Measurements from ENCODE around the gene PAXIP1. TPM values are rescaled to one million over a fixed set of nuclear protein-coding genes. Genes with fewer than 3 reads are reported as not detected.

The PAXIP1 gene
- 12.4 to 15.3 TPM (median 14.8 TPM) in 5 replicates for total RNA-seq (2022; extraction: Qiagen RNA extraction)

GRCh38 chr7:155003092-155003375 is at the start of gene PAXIP1:
PAXIP1 (minus strand) TSS chr7:155003124; CDS start chr7:155002929, 195 bp downstream.

Other genes with a start within 250 kb of the PAXIP1 start
- gene HTR5A, start 67.2 kb upstream of the PAXIP1 start, total RNA-seq (2022; extraction: Qiagen RNA extraction): not detected in 5 replicates

Measured in A549 treated with Mapracorat at 1 μM for 4 hours (cell line).